OCI-LY3 (cell line): ENCODE results near the gene PLIN4.
A peak's percentile ranks its signal among the peaks of the same experiment; 100 is the strongest.

Source experiments
- H2AFZ ChIP-seq: fragments of 200-600, 300-600 bp; shearing (Covaris generic); 2 replicates; pipeline ENCODE4 v1.6.0; 2014; ENCODE audit warnings: antibody characterized with exemption, low read depth, low read length
- H3K27ac ChIP-seq: fragments of 200-600, 300-600 bp; sonication (generic); 2 replicates; pipeline ENCODE4 v1.5.1; 2014; ENCODE audit warnings: mild to moderate bottlenecking, low read length, moderate library complexity, mixed read lengths
- H3K27me3 ChIP-seq: fragments of 200-600, 300-600 bp; sonication (generic); 2 replicates; pipeline ENCODE4 v1.6.1; 2014; ENCODE audit warnings: low read depth, low read length, mixed read lengths
- H3K36me3 ChIP-seq: fragments of 200-600, 300-600 bp; sonication (generic); replicated peaks from 2 replicates; pipeline ENCODE3; 2014; ENCODE audit warnings: low read depth, low read length, mixed read lengths
- H3K4me1 ChIP-seq: fragments of 300-600, 200-600 bp; sonication (generic); 2 replicates; pipeline ENCODE4 v1.6.1; 2014; ENCODE audit warnings: low read length, mixed read lengths
- H3K4me2 ChIP-seq: fragments of 200-600, 300-600 bp; sonication (generic); 2 replicates; pipeline ENCODE4 v1.6.1; 2014; ENCODE audit warnings: low read length, mixed read lengths
- H3K4me3 ChIP-seq: fragments of 300-600, 200-600 bp; sonication (generic); 2 replicates; pipeline ENCODE4 v1.5.1; 2014; ENCODE audit warnings: antibody characterized with exemption, mild to moderate bottlenecking, low read length, moderate library complexity
- H3K79me2 ChIP-seq: fragments of 300-600, 200-600 bp; shearing (Covaris generic); 2 replicates; pipeline ENCODE4 v1.6.1; 2014; ENCODE audit warnings: mild to moderate bottlenecking, low read length, mixed read lengths
- H3K9ac ChIP-seq: fragments of 300-600, 200-600 bp; shearing (Covaris generic); 2 replicates; pipeline ENCODE4 v1.6.0; 2014; ENCODE audit warnings: mild to moderate bottlenecking, low read length, moderate library complexity
- H3K9me3 ChIP-seq: fragments of 200-600, 300-600 bp; shearing (Covaris generic); 2 replicates; pipeline ENCODE4 v1.6.1; 2014; ENCODE audit warnings: low read length, mixed read lengths; ENCODE audit not compliant: insufficient read depth
- H4K20me1 ChIP-seq: fragments of 200-600, 300-600 bp; sonication (generic); 2 replicates; pipeline ENCODE4 v1.6.1; 2016; ENCODE audit warnings: low read length, mixed read lengths; ENCODE audit not compliant: insufficient read depth
- EZH2phosphoT487 ChIP-seq: fragments of 200-600 bp; shearing (Covaris generic); IDR thresholded peaks from 2 replicates; pipeline ENCODE4 v1.6.1; 2018; ENCODE audit warnings: antibody characterized with exemption, mixed run types, low read depth
- TF ChIP-seq, protein P1 (sequence below): fragments of 200-600, 300-600 bp; sonication (generic); IDR thresholded peaks from 2 replicates; pipeline ENCODE4 v1.5.1; 2014; ENCODE audit warnings: antibody characterized with exemption, low read length, low read depth

PLIN4 gene

DNA sequence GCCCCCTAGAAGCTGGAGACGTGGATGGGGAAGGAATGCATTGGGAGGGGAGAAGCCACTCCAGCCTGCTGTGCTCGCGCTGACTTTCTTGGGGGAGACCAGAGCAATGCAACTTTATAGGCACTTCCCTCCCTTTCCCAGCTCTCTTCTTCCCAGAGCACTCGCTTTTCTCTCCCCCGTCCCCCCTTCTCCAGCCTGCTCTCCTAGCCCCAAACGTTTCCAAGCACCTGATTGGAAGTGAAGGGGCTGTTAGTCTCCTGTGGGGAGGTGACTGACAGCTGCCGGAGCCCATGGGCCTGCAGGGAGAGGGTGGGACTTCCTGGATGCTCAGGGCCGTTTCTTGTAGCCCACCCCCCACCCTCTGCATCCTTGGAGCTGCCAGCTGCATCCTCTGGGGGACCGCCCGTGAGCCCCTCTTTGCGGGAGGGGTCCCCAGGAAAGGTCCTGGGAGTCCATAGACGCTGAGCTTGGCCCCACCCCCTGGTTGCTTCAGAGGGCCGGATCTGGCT is 43.7 kb downstream of the PLIN4 start:
- Histone ChIP-seq H3K4me1 (peaks cover 19% of the 10 kb centered on the region), H3K9me3 (no peaks in the 10 kb centered on the region), H3K27ac (peak overlapping the region; percentile 17), H4K20me1 (no peaks in the 10 kb centered on the region), H3K36me3 (peaks cover 17% of the 10 kb centered on the region), H3K27me3 (no peaks in the 10 kb centered on the region), H3K4me2 (peak overlapping the region; percentile 97), H3K4me3 (peak overlapping the region; percentile 93), H3K79me2 (peaks cover 33% of the 10 kb centered on the region), H2AFZ (no peak overlapping the region), H3K9ac (peak overlapping the region; percentile 93)
- TF ChIP-seq, protein P1, sequence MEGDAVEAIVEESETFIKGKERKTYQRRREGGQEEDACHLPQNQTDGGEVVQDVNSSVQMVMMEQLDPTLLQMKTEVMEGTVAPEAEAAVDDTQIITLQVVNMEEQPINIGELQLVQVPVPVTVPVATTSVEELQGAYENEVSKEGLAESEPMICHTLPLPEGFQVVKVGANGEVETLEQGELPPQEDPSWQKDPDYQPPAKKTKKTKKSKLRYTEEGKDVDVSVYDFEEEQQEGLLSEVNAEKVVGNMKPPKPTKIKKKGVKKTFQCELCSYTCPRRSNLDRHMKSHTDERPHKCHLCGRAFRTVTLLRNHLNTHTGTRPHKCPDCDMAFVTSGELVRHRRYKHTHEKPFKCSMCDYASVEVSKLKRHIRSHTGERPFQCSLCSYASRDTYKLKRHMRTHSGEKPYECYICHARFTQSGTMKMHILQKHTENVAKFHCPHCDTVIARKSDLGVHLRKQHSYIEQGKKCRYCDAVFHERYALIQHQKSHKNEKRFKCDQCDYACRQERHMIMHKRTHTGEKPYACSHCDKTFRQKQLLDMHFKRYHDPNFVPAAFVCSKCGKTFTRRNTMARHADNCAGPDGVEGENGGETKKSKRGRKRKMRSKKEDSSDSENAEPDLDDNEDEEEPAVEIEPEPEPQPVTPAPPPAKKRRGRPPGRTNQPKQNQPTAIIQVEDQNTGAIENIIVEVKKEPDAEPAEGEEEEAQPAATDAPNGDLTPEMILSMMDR: no peak

DNA sequence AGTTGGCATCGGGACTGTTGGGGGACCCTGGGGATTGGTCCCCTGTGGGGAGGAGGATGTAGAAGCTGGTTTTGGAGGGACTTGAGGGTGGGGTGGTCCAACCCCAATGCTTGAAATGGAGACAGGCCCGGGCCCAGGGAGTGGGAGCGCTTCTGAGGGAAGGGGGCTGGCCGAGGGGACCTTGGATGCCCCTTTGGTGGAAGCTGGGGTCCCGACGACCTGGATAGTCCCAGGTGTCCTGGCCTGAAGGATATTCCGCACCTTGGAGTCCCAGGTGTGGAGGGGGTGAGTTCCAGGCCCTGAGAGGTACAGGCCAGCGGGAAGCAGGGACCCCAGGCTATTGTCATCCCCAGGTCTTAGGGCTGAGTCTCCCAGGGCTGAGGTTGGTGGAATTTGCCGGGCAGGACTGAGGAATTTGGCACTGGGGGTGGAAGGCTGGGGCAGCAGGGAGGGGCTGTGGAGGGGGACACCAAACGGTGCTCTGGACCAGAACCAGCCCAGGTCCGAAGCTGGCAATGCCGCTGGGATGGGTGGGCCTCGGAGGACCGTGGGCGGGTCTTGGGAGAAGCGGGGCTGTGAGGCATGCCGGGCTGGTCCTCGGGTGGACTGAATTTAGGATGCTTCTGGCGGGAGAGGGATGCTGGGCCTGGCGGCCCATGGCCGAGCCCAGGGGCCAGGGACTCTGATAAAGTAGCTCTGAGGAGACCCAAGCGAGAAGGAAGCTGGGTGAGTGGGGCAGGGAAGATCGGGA is 44.3 kb downstream of the PLIN4 start:
- H3K27ac ChIP-seq: peak overlapping the region; percentile 17
- H3K4me2 ChIP-seq: peak overlapping the region; percentile 97

DNA sequence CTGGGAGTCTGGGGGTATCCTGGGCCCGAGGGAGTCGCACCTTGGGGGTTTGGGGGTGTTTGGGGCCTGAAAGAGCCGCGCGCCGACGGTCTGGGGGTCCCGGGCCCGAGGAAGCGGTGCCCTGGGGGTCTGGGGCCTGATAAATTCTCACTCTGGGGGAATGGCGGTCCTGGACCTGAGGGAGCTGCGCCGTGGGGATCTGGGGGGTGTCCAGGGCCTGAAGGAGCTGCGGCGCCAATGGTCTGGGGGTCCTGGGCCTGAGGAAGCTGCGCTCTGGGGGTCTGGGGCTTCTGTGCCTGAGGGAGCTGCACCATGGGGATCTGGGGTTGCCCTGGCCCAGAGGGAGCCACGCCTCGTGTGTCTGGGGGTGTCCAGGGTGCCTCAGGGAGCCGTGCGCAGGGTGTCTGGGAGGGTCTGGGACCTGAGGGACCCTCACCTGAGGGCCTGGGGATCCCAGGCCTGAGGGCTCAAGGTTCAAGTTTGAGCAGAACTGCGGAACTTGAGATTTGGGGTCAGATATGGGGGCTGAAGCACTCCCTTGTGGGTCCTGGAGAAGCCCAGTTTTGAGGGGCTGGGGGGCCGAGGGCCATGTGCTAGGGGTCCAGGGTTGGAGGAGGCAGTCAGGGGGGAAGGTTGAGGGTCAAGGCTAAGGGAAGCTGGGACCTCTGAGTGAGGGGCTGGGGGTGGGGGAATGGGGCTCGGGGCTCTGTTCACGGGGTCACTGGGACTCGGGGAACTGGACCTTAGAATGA is 45.1 kb downstream of the PLIN4 start:
- no peaks in the 10 kb centered on the region for H4K20me1 ChIP-seq
- H3K79me2 ChIP-seq: peaks cover 33% of the 10 kb centered on the region
- peak overlapping the region; percentile 10; the same call in 1 of the 2 replicates for H3K27ac ChIP-seq

More for the DNA sequence above, 44.3 kb downstream of the PLIN4 start:
- Histone ChIP-seq H3K4me3 (peak overlapping the region; percentile 93), H3K36me3 (peaks cover 17% of the 10 kb centered on the region), H3K9ac (peak overlapping the region; percentile 93), H3K4me1 (peaks cover 19% of the 10 kb centered on the region), H3K9me3 (no peaks in the 10 kb centered on the region), H3K79me2 (peaks cover 33% of the 10 kb centered on the region), H4K20me1 (no peaks in the 10 kb centered on the region), H2AFZ (no peak overlapping the region), H3K27me3 (no peaks in the 10 kb centered on the region)
- no peak for TF ChIP-seq EZH2phosphoT487
- TF ChIP-seq, protein P1: no peak

DNA sequence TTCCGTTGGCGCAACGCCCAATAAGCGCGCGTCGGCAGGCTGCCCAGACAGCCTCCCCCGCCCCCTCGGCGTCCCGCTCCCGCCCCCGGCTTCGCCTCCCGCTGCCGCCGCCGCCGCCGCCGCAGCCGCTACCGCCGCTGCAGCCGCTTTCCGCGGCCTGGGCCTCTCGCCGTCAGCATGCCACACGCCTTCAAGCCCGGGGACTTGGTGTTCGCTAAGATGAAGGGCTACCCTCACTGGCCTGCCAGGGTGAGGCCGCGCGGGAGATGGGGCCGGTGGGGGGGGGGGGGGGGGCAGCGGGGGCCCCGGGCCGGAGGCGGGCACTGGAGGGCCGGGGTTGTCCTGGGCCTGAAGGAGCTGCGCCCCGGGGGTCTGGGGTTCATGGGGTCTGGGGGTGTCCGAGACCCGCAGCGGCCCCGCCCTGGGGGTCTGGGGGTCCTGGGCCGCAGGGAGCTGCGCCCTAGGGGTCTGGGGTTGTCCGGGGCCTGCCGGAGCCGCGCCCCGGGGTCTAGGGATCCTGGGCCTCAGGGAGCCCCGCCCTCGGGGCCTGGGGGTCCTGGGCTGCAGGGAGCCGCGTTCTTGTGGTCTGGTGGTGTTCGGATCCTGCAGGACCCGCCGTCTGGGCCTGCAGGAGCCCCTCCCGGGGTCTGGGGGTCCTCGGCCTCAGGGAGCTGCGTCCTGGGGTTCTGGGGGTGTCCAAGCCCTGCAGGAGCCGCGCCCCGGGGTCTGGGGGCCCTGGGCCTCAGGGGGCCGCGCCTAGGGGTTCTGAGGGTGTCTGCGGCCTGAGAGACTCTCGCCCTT is 45.9 kb downstream of the PLIN4 start, which contains the start of gene HDGFL2:
Gene HDGFL2, plus strand, starts transcription at position 124 of the 801 bp plus-strand sequence. Its CDS starts 54 bp downstream, at position 178.
- H3K4me2 ChIP-seq: peak within 1 kb of the TSS; percentile 97
- no peaks in the 10 kb centered on the region for H3K27me3 ChIP-seq
- no peaks in the 10 kb centered on the region for H3K9me3 ChIP-seq
- no peak for TF ChIP-seq EZH2phosphoT487
- TF ChIP-seq, protein P1: no peak
- H3K9ac ChIP-seq: peak within 1 kb of the TSS; percentile 93
- H3K36me3 ChIP-seq: peaks cover 14% of the 10 kb centered on the region
- H4K20me1 ChIP-seq: no peaks in the 10 kb centered on the region
- H3K27ac ChIP-seq: peak within 1 kb of the TSS; percentile 79
- H3K79me2 ChIP-seq: peaks cover 33% of the 10 kb centered on the region
- peaks cover 19% of the 10 kb centered on the region for H3K4me1 ChIP-seq
- peak within 1 kb of the TSS; percentile 93 for H3K4me3 ChIP-seq
- H2AFZ ChIP-seq: peak within 1 kb of the TSS; percentile 75

More for the DNA sequence above, 45.1 kb downstream of the PLIN4 start:
- peak overlapping the region; percentile 93 for H3K4me3 ChIP-seq
- peaks cover 14% of the 10 kb centered on the region for H3K36me3 ChIP-seq
- H2AFZ ChIP-seq: no peak overlapping the region
- peak overlapping the region; percentile 93 for H3K9ac ChIP-seq
- H3K27me3 ChIP-seq: no peaks in the 10 kb centered on the region
- H3K4me2 ChIP-seq: peak overlapping the region; percentile 97
- H3K9me3 ChIP-seq: no peaks in the 10 kb centered on the region
- peaks cover 19% of the 10 kb centered on the region for H3K4me1 ChIP-seq
- TF ChIP-seq EZH2phosphoT487: no peak
